HCT116 (cell line): ENCODE measurements around the gene MAMLD1. TPM values are rescaled to one million over a fixed set of nuclear protein-coding genes. Genes with fewer than 3 reads are reported as not detected.

Experiments used
- ATAC-seq: fragments of 200-7000 bp; cut with Tn5 transposase; 2 replicates; pipeline ENCODE4 v1.9.1; 2020; ENCODE audit warnings: mild to moderate bottlenecking, moderate library complexity
- BruUV-seq: library from RNA; stranded (reverse); fragments of 400-500 nt; replicated peaks from 2 replicates; lab custom pipeline; 2021; lab: Mats Ljungman, UMichigan
- CTCF ChIA-PET: fragments of 300-600 bp; sonication (Branson Sonifier 250); formaldehyde crosslinking; loops from one replicate; lab custom pipeline; 2021; ENCODE audit warnings: antibody characterized with exemption; lab: Charles Lee
- POLR2A ChIA-PET: fragments of 300-600, 350-600 bp; sonication (Branson Sonifier 250); formaldehyde crosslinking; loops from one replicate; lab custom pipeline; 2021; ENCODE audit warnings: antibody characterized with exemption; lab: Charles Lee
- RAD21 ChIA-PET, 2 experiments: fragments of 300-600 bp; sonication (Branson Sonifier 250); formaldehyde crosslinking; loops; one replicate each; lab custom pipeline; 2023; ENCODE audit warnings: low total read pairs in 2 of 2; ENCODE audit not compliant: uncharacterized antibody in 2 of 2, unreplicated experiment in 2 of 2, low non-redundant PET in 1 of 2; lab: Charles Lee
- DNase-seq: peaks from one replicate; pipeline ENCODE4 v3.0.0-alpha.2; 2010; ENCODE audit warnings: low read depth, low spot score
- H2AFZ ChIP-seq: fragments of 200-600 bp; shearing (Covaris generic), sonication (generic); 2 replicates; pipeline ENCODE4 v1.6.1; 2017; ENCODE audit warnings: low read depth, mixed run types, mixed read lengths, antibody characterized with exemption, low read length; ENCODE audit not compliant: poor library complexity, severe bottlenecking
- H3K27ac ChIP-seq: 2 replicates; pipeline ENCODE4 v1.5.1; 2012; ENCODE audit warnings: low read depth, low read length
- H3K27me3 ChIP-seq: fragments of 200-600 bp; sonication (generic); 2 replicates; pipeline ENCODE4 v1.6.1; 2016; ENCODE audit warnings: mixed run types, low read length, mixed read lengths; ENCODE audit not compliant: insufficient read depth
- H3K36me3 ChIP-seq, 2 experiments: fragments of 200-500 bp in 1 of 2; fragments of 200-600 bp in 1 of 2; sonication (Bioruptor generic) in 1 of 2; sonication (generic) in 1 of 2; 2 replicates each; pipeline versions ENCODE4 v1.5.1 to v1.6.1; 2014 to 2016; ENCODE audit warnings: low read length in 2 of 2, inconsistent platforms in 1 of 2, mixed read lengths in 1 of 2, mixed run types in 1 of 2; ENCODE audit not compliant: insufficient read depth in 2 of 2, control insufficient read depth in 1 of 2
- H3K4me1 ChIP-seq, 2 experiments: fragments of 200-600 bp in 1 of 2; sonication (generic) in 1 of 2; 2 replicates each; pipeline versions ENCODE4 v1.5.1 to v1.6.1; 2012 to 2017; ENCODE audit warnings: low read length in 2 of 2, inconsistent platforms in 1 of 2, mild to moderate bottlenecking in 1 of 2, mixed read lengths in 1 of 2, mixed run types in 1 of 2, moderate library complexity in 1 of 2; ENCODE audit not compliant: insufficient read depth in 2 of 2, control insufficient read depth in 1 of 2
- H3K4me2 ChIP-seq: fragments of 200-600 bp; sonication (generic); 2 replicates; pipeline ENCODE4 v1.6.1; 2017; ENCODE audit warnings: mixed run types, low read length, mixed read lengths
- H3K4me3 ChIP-seq, 2 experiments: fragments of 200-600 bp in 1 of 2; sonication (generic) in 1 of 2; replicated peaks in 1 of 2; 2 replicates each; pipeline ENCODE4 v1.5.1; 2011 to 2016; ENCODE audit warnings: low read length in 2 of 2, control low read depth in 1 of 2, low read depth in 1 of 2, mild to moderate bottlenecking in 1 of 2, mixed read lengths in 1 of 2, mixed run types in 1 of 2
- H3K79me2 ChIP-seq: fragments of 200-600 bp; sonication (generic); 2 replicates; pipeline ENCODE4 v1.6.1; 2017; ENCODE audit warnings: mild to moderate bottlenecking, mixed run types, low read length, moderate library complexity, mixed read lengths; ENCODE audit not compliant: insufficient read depth
- H3K9ac ChIP-seq: fragments of 200-600 bp; sonication (generic); 2 replicates; pipeline ENCODE4 v1.6.1; 2016; ENCODE audit warnings: low read length, mixed read lengths
- H3K9me2 ChIP-seq: fragments of 200-600 bp; sonication (generic), shearing (Covaris generic); 2 replicates; pipeline ENCODE4 v1.6.1; 2017; ENCODE audit warnings: mixed run types, mild to moderate bottlenecking, moderate library complexity; ENCODE audit not compliant: insufficient read depth
- H3K9me3 ChIP-seq, 2 experiments: fragments of 200-500 bp in 1 of 2; fragments of 200-600 bp in 1 of 2; sonication (Bioruptor generic) in 1 of 2; sonication (generic) in 1 of 2; 2 replicates each; pipeline ENCODE4 v1.6.1; 2014 to 2017; ENCODE audit warnings: low read length in 2 of 2, mixed read lengths in 2 of 2, inconsistent platforms in 1 of 2, low read depth in 1 of 2, mild to moderate bottlenecking in 1 of 2, mixed run types in 1 of 2, moderate library complexity in 1 of 2; ENCODE audit not compliant: control insufficient read depth in 1 of 2, insufficient read depth in 1 of 2
- H4K20me1 ChIP-seq: fragments of 200-600 bp; sonication (generic), shearing (Covaris generic); 2 replicates; pipeline ENCODE4 v1.6.1; 2017; ENCODE audit warnings: mixed run types, mild to moderate bottlenecking, moderate library complexity; ENCODE audit not compliant: insufficient read depth
- CBX3 ChIP-seq: IDR thresholded peaks from 2 replicates; pipeline ENCODE4 v1.6.1; 2012; ENCODE audit warnings: low read depth
- CEBPB ChIP-seq: IDR thresholded peaks from 2 replicates; pipeline ENCODE4 v1.6.1; 2012; ENCODE audit warnings: low read depth
- CTCF ChIP-seq, 3 experiments: fragments of 200-600 bp in 1 of 3; sonication (generic) in 1 of 3; IDR thresholded peaks in 2 of 3; conservative IDR thresholded peaks in 1 of 3; 2 replicates each; pipeline ENCODE4 v1.5.1; 2012 to 2017; ENCODE audit warnings: low read depth in 2 of 3, low read length in 2 of 3, antibody characterized with exemption in 1 of 3, borderline replicate concordance in 1 of 3, control low read depth in 1 of 3, mild to moderate bottlenecking in 1 of 3, mixed read lengths in 1 of 3, mixed run types in 1 of 3, moderate library complexity in 1 of 3; ENCODE audit not compliant: insufficient read depth in 1 of 3
- EGR1 ChIP-seq: IDR thresholded peaks from 2 replicates; pipeline ENCODE4 v1.6.1; 2012; ENCODE audit warnings: low read depth
- EZH2phosphoT487 ChIP-seq: fragments of 200-600 bp; IDR thresholded peaks from 2 replicates; pipeline ENCODE4 v1.6.1; 2018; ENCODE audit warnings: antibody characterized with exemption, borderline replicate concordance
- FOSL1 ChIP-seq: IDR thresholded peaks from 2 replicates; pipeline ENCODE4 v1.6.1; 2012; ENCODE audit warnings: low read depth
- JUND ChIP-seq: IDR thresholded peaks from 2 replicates; pipeline ENCODE4 v1.6.1; 2012
- MAX ChIP-seq: IDR thresholded peaks from 2 replicates; pipeline ENCODE4 v1.6.1; 2012
- POLR2AphosphoS5 ChIP-seq: IDR thresholded peaks from 2 replicates; pipeline ENCODE4 v1.6.1; 2011; ENCODE audit warnings: mild to moderate bottlenecking, low read depth, low read length, moderate library complexity
- REST ChIP-seq: IDR thresholded peaks from 2 replicates; pipeline ENCODE4 v1.6.1; 2012; ENCODE audit warnings: low read depth
- SP1 ChIP-seq: IDR thresholded peaks from 2 replicates; pipeline ENCODE4 v1.6.1; 2012; ENCODE audit warnings: low read depth
- SRF ChIP-seq: IDR thresholded peaks from 2 replicates; pipeline ENCODE4 v1.6.1; 2012; ENCODE audit warnings: low read depth
- TCF7L2 ChIP-seq: IDR thresholded peaks from 2 replicates; pipeline ENCODE4 v1.7.0; 2011; ENCODE audit warnings: borderline replicate concordance, inconsistent platforms; ENCODE audit not compliant: insufficient read depth, insufficient read length; ENCODE audit errors: extremely low read depth
- ZFX ChIP-seq: fragments of 450-650 bp; IDR thresholded peaks from 2 replicates; pipeline ENCODE4 v1.6.1; 2017
- ZNF274 ChIP-seq: fragments of 200-500 bp; sonication (Bioruptor generic); IDR thresholded peaks from 2 replicates; pipeline ENCODE4 v1.6.1; 2014; ENCODE audit warnings: mild to moderate bottlenecking, low read depth, low read length, inconsistent platforms
- intact Hi-C: fragments of 100-400 bp; cut with micrococcal nuclease; formaldehyde crosslinking; loops from 2 replicates; pipeline ENCODE4 v1.10.0; 2022
- total RNA-seq: library from RNA; stranded (reverse); gene quantifications from one replicate; pipeline ENCODE4 v1.2.1, GENCODE V29; 2021; ENCODE audit not compliant: unreplicated experiment

MAMLD1 gene
- total RNA-seq, 1 experiment from 2014 or later, result 3.6 TPM

- CTCF ChIA-PET, result no interaction called here
- H3K4me2 ChIP-seq, result no peak overlapping the region
- no peaks in the 10 kb centered on the region for H3K9me3 ChIP-seq
- H3K9ac ChIP-seq, result no peak overlapping the region
- no peaks in the 10 kb centered on the region for H3K4me1 ChIP-seq
- H3K4me3 ChIP-seq, result no peak overlapping the region
- DNase-seq, result no peak
- no TSS peak for BruUV-seq
- POLR2A ChIA-PET, result no interaction called here
- no peaks in the 10 kb centered on the region for H3K9me2 ChIP-seq
- no peaks in the 10 kb centered on the region for H3K27me3 ChIP-seq
- H3K27ac ChIP-seq, result no peak overlapping the region
- no peaks in the 10 kb centered on the region for H3K79me2 ChIP-seq
- ATAC-seq, result no peak
- TF ChIP-seq TCF7L2 (no peak), CEBPB (no peak), CBX3 (no peak), MAX (no peak), EGR1 (no peak), POLR2AphosphoS5 (no peak), CTCF (IDR thresholded peaks at IDR 0.05 in 2 of 3, conservative IDR thresholded peaks at IDR 0.05 in 1 of 3; ENCODE audit: borderline replicate concordance in 1 of 3, insufficient read depth in 1 of 3, low read depth in 2 of 3, low read length in 2 of 3) (no peak), SRF (no peak), ZNF274 (no peak), EZH2phosphoT487 (no peak), FOSL1 (no peak), ZFX (no peak), SP1 (no peak), REST (no peak), JUND (no peak)
- no peaks in the 10 kb centered on the region for H4K20me1 ChIP-seq
- H2AFZ ChIP-seq, result no peak overlapping the region
- no peaks in the 10 kb centered on the region for H3K36me3 ChIP-seq
- intact Hi-C loops, result loop anchor here (5.0 to 10.0 kb wide), 2 partner anchors 122 to 285 kb away; no protein-coding TSS in a partner anchor
- RAD21 ChIA-PET, result no interaction called here
These were observed 126.4 kb downstream of the MAMLD1 start for GRCh38 chrX:150489359-150490015.
